ENCODE results near the gene PTPN18.

PTPN18 gene

GRCh38 chr2:130391058-130391871 is 35.4 kb downstream of the PTPN18 start:
- TF ChIP-seq GATA2 (IDR thresholded peaks at IDR 0.05; ENCODE audit: low read depth, low read length) (no peak; the same call in 1 of the 2 replicates), GATA3 (IDR thresholded peaks at IDR 0.05; ENCODE audit: low read depth, low read length) (no peak)

GRCh38 chr2:130391872-130392670 is 36.2 kb downstream of the PTPN18 start:
- TF ChIP-seq GATA2 (IDR thresholded peaks at IDR 0.05; ENCODE audit: low read depth, low read length) (no peak), GATA3 (IDR thresholded peaks at IDR 0.05; ENCODE audit: low read depth, low read length) (no peak)

- TF ChIP-seq GATA3 (IDR thresholded peaks at IDR 0.05; ENCODE audit: low read depth, low read length) (no peak), GATA2 (IDR thresholded peaks at IDR 0.05; ENCODE audit: low read depth, low read length) (no peak)
Observed at GRCh38 chr2:130393318-130393910, 37.6 kb downstream of the PTPN18 start.
